GM23338 (cell line): Measurements from ENCODE around the gene RIC1. TPM values are rescaled to one million over a fixed set of nuclear protein-coding genes. Genes with fewer than 3 reads are reported as not detected.

Experiments
- ATAC-seq: fragments of 200-7000 bp; cut with Tn5 transposase; 3 replicates; pipeline ENCODE4 v1.9.1; 2020
- DNase-seq: peaks from one replicate; pipeline ENCODE4 v3.0.0-alpha.2; 2015; ENCODE audit warnings: low spot score
- H2AFZ ChIP-seq: fragments of 200-600 bp; sonication (generic); 2 replicates; pipeline ENCODE4 v1.8.0; 2016; ENCODE audit warnings: antibody characterized with exemption, mild to moderate bottlenecking, moderate library complexity
- H3F3A ChIP-seq: fragments of 200-600 bp; sonication (generic); replicated peaks from 2 replicates; pipeline ENCODE4 v1.8.0; 2017; ENCODE audit warnings: antibody characterized with exemption, mixed run types, low read depth
- H3K27ac ChIP-seq: fragments of 200-600 bp; sonication (generic); 2 replicates; pipeline ENCODE4 v1.6.1; 2016; ENCODE audit warnings: low read depth
- H3K27me3 ChIP-seq: fragments of 200-600 bp; sonication (generic); 2 replicates; pipeline ENCODE4 v1.8.0; 2016; ENCODE audit warnings: mild to moderate bottlenecking, mixed run types, moderate library complexity; ENCODE audit not compliant: insufficient read depth
- H3K36me3 ChIP-seq: fragments of 200-600 bp; sonication (generic); 2 replicates; pipeline ENCODE4 v1.8.0; 2016; ENCODE audit warnings: mild to moderate bottlenecking; ENCODE audit not compliant: insufficient read depth
- H3K4me1 ChIP-seq: fragments of 200-600 bp; sonication (generic); 2 replicates; pipeline ENCODE4 v1.8.0; 2016; ENCODE audit warnings: mild to moderate bottlenecking, moderate library complexity; ENCODE audit not compliant: insufficient read depth
- H3K4me2 ChIP-seq: fragments of 200-600 bp; sonication (generic); 2 replicates; pipeline ENCODE4 v1.7.1; 2017; ENCODE audit warnings: mixed run types
- H3K4me3 ChIP-seq: fragments of 200-600 bp; sonication (generic); 2 replicates; pipeline ENCODE4 v1.6.1; 2016; ENCODE audit warnings: mixed run types
- H3K79me2 ChIP-seq: fragments of 200-600 bp; sonication (generic); replicated peaks from 2 replicates; pipeline ENCODE4 v1.8.0; 2017; ENCODE audit warnings: mild to moderate bottlenecking; ENCODE audit not compliant: insufficient read depth
- H3K9me2 ChIP-seq: fragments of 200-600 bp; sonication (generic); 2 replicates; pipeline ENCODE4 v1.8.0; 2017; ENCODE audit not compliant: insufficient read depth
- H4K20me1 ChIP-seq: fragments of 200-600 bp; sonication (generic); replicated peaks from 2 replicates; pipeline ENCODE4 v1.8.0; 2017; ENCODE audit warnings: mild to moderate bottlenecking; ENCODE audit not compliant: insufficient read depth
- H3K27ac Mint-ChIP-seq: 2 replicates; pipeline ENCODE4 v1.8.0; 2020; ENCODE audit warnings: inconsistent platforms, mild to moderate bottlenecking, moderate library complexity, mixed read lengths
- H3K27me3 Mint-ChIP-seq: 3 replicates; pipeline ENCODE4 v1.8.0; 2022; ENCODE audit warnings: low read depth, mild to moderate bottlenecking, moderate library complexity, mixed read lengths, inconsistent platforms; ENCODE audit not compliant: insufficient read depth, poor library complexity
- H3K36me3 Mint-ChIP-seq: 3 replicates; pipeline ENCODE4 v1.8.0; 2021; ENCODE audit warnings: low read depth, mild to moderate bottlenecking, inconsistent platforms, moderate library complexity, mixed read lengths
- H3K4me1 Mint-ChIP-seq: 3 replicates; pipeline ENCODE4 v1.8.0; 2020; ENCODE audit warnings: mild to moderate bottlenecking, inconsistent platforms, mixed read lengths
- H3K4me3 Mint-ChIP-seq: 3 replicates; pipeline ENCODE4 v1.8.0; 2021; ENCODE audit warnings: moderate library complexity, mild to moderate bottlenecking, inconsistent platforms, mixed read lengths
- H3K9me3 Mint-ChIP-seq: 3 replicates; pipeline ENCODE4 v1.8.0; 2020; ENCODE audit warnings: moderate library complexity, mild to moderate bottlenecking, inconsistent platforms, mixed read lengths
- CREB1 ChIP-seq: fragments of 250-450 bp; sonication (Bioruptor Pico); IDR thresholded peaks from 2 replicates; pipeline ENCODE4 v1.5.0; 2020; ENCODE audit warnings: low read depth, mild to moderate bottlenecking, moderate library complexity
- ETS1 ChIP-seq: IDR thresholded peaks from 2 replicates; pipeline ENCODE4 v1.6.1; 2016; ENCODE audit warnings: antibody characterized with exemption
- EZH2 ChIP-seq: fragments of 200-600 bp; sonication (generic); IDR thresholded peaks from one replicate; pipeline ENCODE4 v1.8.0; 2017; ENCODE audit warnings: antibody characterized with exemption, mild to moderate bottlenecking, low read depth; ENCODE audit not compliant: unreplicated experiment
- JUNB ChIP-seq: IDR thresholded peaks from one replicate; pipeline ENCODE4 v1.6.1; 2016; ENCODE audit warnings: antibody characterized with exemption; ENCODE audit not compliant: unreplicated experiment
- NANOG ChIP-seq: IDR thresholded peaks from 2 replicates; pipeline ENCODE4 v1.6.1; 2016; ENCODE audit warnings: antibody characterized with exemption, borderline replicate concordance
- POLR2AphosphoS5 ChIP-seq: IDR thresholded peaks from 2 replicates; pipeline ENCODE4 v1.6.1; 2016; ENCODE audit warnings: antibody characterized with exemption, low read depth
- REST ChIP-seq: IDR thresholded peaks from one replicate; pipeline ENCODE4 v1.6.1; 2018; ENCODE audit warnings: antibody characterized with exemption; ENCODE audit not compliant: unreplicated experiment
- STAT1 ChIP-seq: IDR thresholded peaks from one replicate; pipeline ENCODE4 v1.6.1; 2016; ENCODE audit warnings: antibody characterized with exemption; ENCODE audit not compliant: unreplicated experiment
- ZNF114 ChIP-seq: fragments of 250-450 bp; sonication (Bioruptor Pico); IDR thresholded peaks from 2 replicates; pipeline ENCODE4 v1.5.0; 2020; ENCODE audit warnings: mild to moderate bottlenecking, moderate library complexity
- ZNF331 ChIP-seq: fragments of 250-450 bp; sonication (Bioruptor Pico); IDR thresholded peaks from 2 replicates; pipeline ENCODE4 v1.5.0; 2020; ENCODE audit warnings: low read depth, mild to moderate bottlenecking, moderate library complexity
- polyA plus RNA-seq: library from polyadenylated mRNA; unstranded; fragments of >200 nt; fragmentation: Nextera tagmentation; extraction: Ambion mirVana; gene quantifications from 2 replicates; pipeline ENCODE4 v1.2.1, GENCODE V29; 2016
- total RNA-seq: library from RNA; depleted of rRNA; stranded (reverse); fragments of >200 nt; shearing (Covaris generic); gene quantifications from 2 replicates; pipeline ENCODE4 v1.2.3, GENCODE V29; 2014
- TF ChIP-seq, protein P1 (sequence below): fragments of 250-450 bp; sonication (Bioruptor Pico); IDR thresholded peaks from 2 replicates; pipeline ENCODE4 v1.5.0; 2020; ENCODE audit warnings: mild to moderate bottlenecking, moderate library complexity

Gene RIC1
- total and polyA plus RNA-seq, 2 experiments from 2014 or later, result 7.8 to 34.9 TPM

DNA sequence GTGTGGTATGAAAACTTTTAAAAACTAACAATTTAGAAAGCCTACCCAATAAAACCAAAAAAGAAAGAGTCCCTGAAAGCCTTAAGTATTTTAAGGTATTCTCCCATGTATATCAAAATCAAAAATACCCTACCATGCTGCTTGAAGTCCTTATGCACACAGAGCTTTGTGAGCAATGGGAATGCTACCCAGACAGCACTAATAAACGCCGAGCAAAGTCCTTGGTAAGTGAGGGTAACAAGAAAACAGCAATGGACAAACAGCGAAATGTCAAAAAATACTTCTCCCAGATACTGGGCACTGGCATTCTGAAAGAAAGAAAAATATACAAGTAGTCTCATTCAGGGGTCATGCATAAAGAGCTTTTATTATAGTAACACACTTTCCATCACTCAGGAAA, 176.6 kb downstream of the RIC1 start (continued):
- no peak for TF ChIP-seq CREB1 (CRISPR knock-in tag)
- no peak for TF ChIP-seq POLR2AphosphoS5
- TF ChIP-seq REST, result no peak
- no peak for TF ChIP-seq NANOG
- TF ChIP-seq JUNB, result no peak

- no peak for DNase-seq
- Histone ChIP-seq H3K4me3 (no peak overlapping the region), H3K36me3 (no peaks in the 10 kb centered on the region), H3K27me3 (no peaks in the 10 kb centered on the region), H3F3A (no peaks in the 10 kb centered on the region), H3K4me2 (no peak overlapping the region), H3K79me2 (no peaks in the 10 kb centered on the region), H4K20me1 (no peaks in the 10 kb centered on the region), H3K4me1 (no peaks in the 10 kb centered on the region), H3K9me2 (no peaks in the 10 kb centered on the region), H2AFZ (no peak overlapping the region), H3K27ac (no peak overlapping the region)
- Mint-ChIP-seq H3K27ac (no peak overlapping the region; the same call in 1 of the 2 replicates), H3K9me3 (no peaks in the 10 kb centered on the region), H3K4me1 (no peaks in the 10 kb centered on the region), H3K4me3 (no peak overlapping the region), H3K36me3 (peaks cover 5% of the 10 kb centered on the region; the same call in 2 of the 3 replicates), H3K27me3 (no peaks in the 10 kb centered on the region)
- ATAC-seq, result no peak
- no peak for TF ChIP-seq POLR2AphosphoS5
- no peak for TF ChIP-seq JUNB
- no peak for TF ChIP-seq ZNF331 (CRISPR knock-in tag)
- TF ChIP-seq, protein P1, sequence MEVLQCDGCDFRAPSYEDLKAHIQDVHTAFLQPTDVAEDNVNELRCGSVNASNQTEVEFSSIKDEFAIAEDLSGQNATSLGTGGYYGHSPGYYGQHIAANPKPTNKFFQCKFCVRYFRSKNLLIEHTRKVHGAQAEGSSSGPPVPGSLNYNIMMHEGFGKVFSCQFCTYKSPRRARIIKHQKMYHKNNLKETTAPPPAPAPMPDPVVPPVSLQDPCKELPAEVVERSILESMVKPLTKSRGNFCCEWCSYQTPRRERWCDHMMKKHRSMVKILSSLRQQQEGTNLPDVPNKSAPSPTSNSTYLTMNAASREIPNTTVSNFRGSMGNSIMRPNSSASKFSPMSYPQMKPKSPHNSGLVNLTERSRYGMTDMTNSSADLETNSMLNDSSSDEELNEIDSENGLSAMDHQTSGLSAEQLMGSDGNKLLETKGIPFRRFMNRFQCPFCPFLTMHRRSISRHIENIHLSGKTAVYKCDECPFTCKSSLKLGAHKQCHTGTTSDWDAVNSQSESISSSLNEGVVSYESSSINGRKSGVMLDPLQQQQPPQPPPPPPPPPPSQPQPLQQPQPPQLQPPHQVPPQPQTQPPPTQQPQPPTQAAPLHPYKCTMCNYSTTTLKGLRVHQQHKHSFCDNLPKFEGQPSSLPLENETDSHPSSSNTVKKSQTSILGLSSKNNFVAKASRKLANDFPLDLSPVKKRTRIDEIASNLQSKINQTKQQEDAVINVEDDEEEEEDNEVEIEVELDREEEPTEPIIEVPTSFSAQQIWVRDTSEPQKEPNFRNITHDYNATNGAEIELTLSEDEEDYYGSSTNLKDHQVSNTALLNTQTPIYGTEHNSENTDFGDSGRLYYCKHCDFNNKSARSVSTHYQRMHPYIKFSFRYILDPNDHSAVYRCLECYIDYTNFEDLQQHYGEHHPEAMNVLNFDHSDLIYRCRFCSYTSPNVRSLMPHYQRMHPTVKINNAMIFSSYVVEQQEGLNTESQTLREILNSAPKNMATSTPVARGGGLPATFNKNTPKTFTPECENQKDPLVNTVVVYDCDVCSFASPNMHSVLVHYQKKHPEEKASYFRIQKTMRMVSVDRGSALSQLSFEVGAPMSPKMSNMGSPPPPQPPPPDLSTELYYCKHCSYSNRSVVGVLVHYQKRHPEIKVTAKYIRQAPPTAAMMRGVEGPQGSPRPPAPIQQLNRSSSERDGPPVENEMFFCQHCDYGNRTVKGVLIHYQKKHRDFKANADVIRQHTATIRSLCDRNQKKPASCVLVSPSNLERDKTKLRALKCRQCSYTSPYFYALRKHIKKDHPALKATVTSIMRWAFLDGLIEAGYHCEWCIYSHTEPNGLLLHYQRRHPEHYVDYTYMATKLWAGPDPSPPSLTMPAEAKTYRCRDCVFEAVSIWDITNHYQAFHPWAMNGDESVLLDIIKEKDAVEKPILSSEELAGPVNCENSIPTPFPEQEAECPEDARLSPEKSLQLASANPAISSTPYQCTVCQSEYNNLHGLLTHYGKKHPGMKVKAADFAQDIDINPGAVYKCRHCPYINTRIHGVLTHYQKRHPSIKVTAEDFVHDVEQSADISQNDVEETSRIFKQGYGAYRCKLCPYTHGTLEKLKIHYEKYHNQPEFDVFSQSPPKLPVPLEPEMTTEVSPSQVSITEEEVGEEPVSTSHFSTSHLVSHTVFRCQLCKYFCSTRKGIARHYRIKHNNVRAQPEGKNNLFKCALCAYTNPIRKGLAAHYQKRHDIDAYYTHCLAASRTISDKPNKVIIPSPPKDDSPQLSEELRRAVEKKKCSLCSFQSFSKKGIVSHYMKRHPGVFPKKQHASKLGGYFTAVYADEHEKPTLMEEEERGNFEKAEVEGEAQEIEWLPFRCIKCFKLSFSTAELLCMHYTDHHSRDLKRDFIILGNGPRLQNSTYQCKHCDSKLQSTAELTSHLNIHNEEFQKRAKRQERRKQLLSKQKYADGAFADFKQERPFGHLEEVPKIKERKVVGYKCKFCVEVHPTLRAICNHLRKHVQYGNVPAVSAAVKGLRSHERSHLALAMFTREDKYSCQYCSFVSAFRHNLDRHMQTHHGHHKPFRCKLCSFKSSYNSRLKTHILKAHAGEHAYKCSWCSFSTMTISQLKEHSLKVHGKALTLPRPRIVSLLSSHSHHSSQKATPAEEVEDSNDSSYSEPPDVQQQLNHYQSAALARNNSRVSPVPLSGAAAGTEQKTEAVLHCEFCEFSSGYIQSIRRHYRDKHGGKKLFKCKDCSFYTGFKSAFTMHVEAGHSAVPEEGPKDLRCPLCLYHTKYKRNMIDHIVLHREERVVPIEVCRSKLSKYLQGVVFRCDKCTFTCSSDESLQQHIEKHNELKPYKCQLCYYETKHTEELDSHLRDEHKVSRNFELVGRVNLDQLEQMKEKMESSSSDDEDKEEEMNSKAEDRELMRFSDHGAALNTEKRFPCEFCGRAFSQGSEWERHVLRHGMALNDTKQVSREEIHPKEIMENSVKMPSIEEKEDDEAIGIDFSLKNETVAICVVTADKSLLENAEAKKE (CRISPR knock-in tag), result no peak
- TF ChIP-seq ETS1, result no peak
- no peak for TF ChIP-seq STAT1
- TF ChIP-seq REST, result no peak
- no peak for TF ChIP-seq ZNF114 (CRISPR knock-in tag)
- TF ChIP-seq CREB1 (CRISPR knock-in tag), result no peak
- no peak for TF ChIP-seq NANOG
- no peak for TF ChIP-seq EZH2
Observed at GRCh38 chr9:5811751-5812150, 182.8 kb downstream of the RIC1 start.
